GM21381 (cell line): Measurements from ENCODE around the gene KRTAP10-7.
"Not testable (repeated sequence)": the region's sequence is repeated elsewhere in the genome, so short reads cannot be mapped to it uniquely, and the experiment has no call there.

ENCODE experiments used
- ATAC-seq: cut with Tn5 transposase; IDR thresholded peaks from one replicate; pipeline ENCODE4 v1.9.1; 2021; ENCODE audit warnings: mild to moderate bottlenecking, moderate library complexity; ENCODE audit not compliant: unreplicated experiment

Gene KRTAP10-7

GRCh38 chr21:44610157-44610843, 9.9 kb downstream of the KRTAP10-7 start:
- not testable (repeated sequence) for ATAC-seq

GRCh38 chr21:44611551-44611950, 11.2 kb downstream of the KRTAP10-7 start:
- ATAC-seq, result no peak

GRCh38 chr21:44612029-44612486, 11.7 kb downstream of the KRTAP10-7 start, which contains the start of gene KRTAP10-8:
KRTAP10-8 (plus strand) TSS chr21:44612079; CDS start chr21:44612101, 22 bp downstream.
- no peak for ATAC-seq

GRCh38 chr21:44612669-44613229, 12.4 kb downstream of the KRTAP10-7 start:
- no peak for ATAC-seq

- no peak for ATAC-seq
These were observed 13.2 kb downstream of the KRTAP10-7 start for GRCh38 chr21:44613386-44614155.

- ATAC-seq, result no peak
These were observed 13.8 kb downstream of the KRTAP10-7 start for GRCh38 chr21:44614161-44614631.

- ATAC-seq, result no peak
These were observed 14.6 kb downstream of the KRTAP10-7 start for GRCh38 chr21:44614961-44615391.

- ATAC-seq, result no peak
These were observed 15.1 kb downstream of the KRTAP10-7 start for GRCh38 chr21:44615466-44615865.

GRCh38 chr21:44615911-44616590, 15.7 kb downstream of the KRTAP10-7 start:
- no peak for ATAC-seq

- ATAC-seq, result no peak
These were observed 16.2 kb downstream of the KRTAP10-7 start for GRCh38 chr21:44616591-44616926.

- no peak for ATAC-seq
These were observed 16.7 kb downstream of the KRTAP10-7 start for GRCh38 chr21:44617071-44617501.

- ATAC-seq, result no peak
These were observed 18.1 kb downstream of the KRTAP10-7 start for GRCh38 chr21:44618504-44618903.

GRCh38 chr21:44618909-44619308, 18.5 kb downstream of the KRTAP10-7 start:
- no peak for ATAC-seq

- no peak for ATAC-seq
These were observed 19.5 kb downstream of the KRTAP10-7 start for GRCh38 chr21:44619886-44620285.

GRCh38 chr21:44623575-44623974, 23.2 kb downstream of the KRTAP10-7 start:
- no peak for ATAC-seq

GRCh38 chr21:44625756-44626155, 25.4 kb downstream of the KRTAP10-7 start:
- no peak for ATAC-seq

- ATAC-seq, result no peak
These were observed 25.9 kb downstream of the KRTAP10-7 start for GRCh38 chr21:44626262-44626661.

GRCh38 chr21:44626673-44627143, 26.3 kb downstream of the KRTAP10-7 start, which contains the start of gene KRTAP10-9:
KRTAP10-9 (plus strand) TSS chr21:44627093; CDS start chr21:44627172, 79 bp downstream.
- ATAC-seq, result no peak

- not testable (repeated sequence) for ATAC-seq
These were observed 26.9 kb downstream of the KRTAP10-7 start for GRCh38 chr21:44627181-44627822.

- not testable (repeated sequence) for ATAC-seq
These were observed 27.4 kb downstream of the KRTAP10-7 start for GRCh38 chr21:44627831-44628233.
